Omental fat pad (tissue), 4 donors: ENCODE measurements around the gene UQCRC2. TPM values are rescaled to one million over a fixed set of nuclear protein-coding genes. Genes with fewer than 3 reads are reported as not detected.
A peak's percentile ranks its signal among the peaks of the same experiment; 100 is the strongest.

Source experiments
- ATAC-seq: fragments of 150-250 bp; one replicate; pipeline ENCODE4 v1.9.1; 2016; ENCODE audit warnings: mild to moderate bottlenecking, moderate library complexity; ENCODE audit not compliant: low FRiP score
- DNase-seq: peaks from one replicate; pipeline ENCODE4 v3.0.0-alpha.2; 2019; ENCODE audit warnings: low spot score
- total RNA-seq, 4 donors: library from RNA; depleted of rRNA; stranded (reverse); fragments of >200 nt; gene quantifications; one replicate each; pipeline ENCODE4 v1.1.0, GENCODE V29; 2016
- TF ChIP-seq, protein P1 (sequence below), 3 donors: fragments of 450-650 bp; IDR thresholded peaks; one replicate each; pipeline ENCODE4 v1.5.1; 2016 to 2017; ENCODE audit warnings: antibody characterized with exemption in 3 of 3, mild to moderate bottlenecking in 3 of 3, moderate library complexity in 2 of 3

UQCRC2 gene
- total RNA-seq, 4 donors from 2014 or later = 149 to 165 (median 159) TPM

DNA sequence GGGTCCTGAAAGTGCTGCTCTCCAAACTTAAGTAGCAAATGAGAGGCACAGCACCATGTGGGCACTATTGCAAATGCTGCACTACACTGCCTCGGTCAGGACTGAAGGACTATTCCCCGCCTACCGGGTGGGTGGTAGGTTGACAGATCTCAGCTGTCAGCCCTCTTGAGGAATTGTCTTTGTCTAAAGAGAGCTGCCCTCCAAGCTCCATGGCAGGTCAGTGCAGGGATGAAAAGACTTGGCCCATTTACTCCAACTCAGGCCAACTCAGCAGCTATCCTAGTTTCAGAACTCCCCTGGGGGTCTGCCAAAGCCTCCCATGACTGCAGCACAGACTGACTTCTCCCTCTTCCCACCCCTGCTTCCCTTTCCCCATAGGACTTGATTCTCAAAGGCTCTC, 51.2 kb downstream of the UQCRC2 start:
- DNase-seq = no peak
- no peak for ATAC-seq
- TF ChIP-seq, protein P1, sequence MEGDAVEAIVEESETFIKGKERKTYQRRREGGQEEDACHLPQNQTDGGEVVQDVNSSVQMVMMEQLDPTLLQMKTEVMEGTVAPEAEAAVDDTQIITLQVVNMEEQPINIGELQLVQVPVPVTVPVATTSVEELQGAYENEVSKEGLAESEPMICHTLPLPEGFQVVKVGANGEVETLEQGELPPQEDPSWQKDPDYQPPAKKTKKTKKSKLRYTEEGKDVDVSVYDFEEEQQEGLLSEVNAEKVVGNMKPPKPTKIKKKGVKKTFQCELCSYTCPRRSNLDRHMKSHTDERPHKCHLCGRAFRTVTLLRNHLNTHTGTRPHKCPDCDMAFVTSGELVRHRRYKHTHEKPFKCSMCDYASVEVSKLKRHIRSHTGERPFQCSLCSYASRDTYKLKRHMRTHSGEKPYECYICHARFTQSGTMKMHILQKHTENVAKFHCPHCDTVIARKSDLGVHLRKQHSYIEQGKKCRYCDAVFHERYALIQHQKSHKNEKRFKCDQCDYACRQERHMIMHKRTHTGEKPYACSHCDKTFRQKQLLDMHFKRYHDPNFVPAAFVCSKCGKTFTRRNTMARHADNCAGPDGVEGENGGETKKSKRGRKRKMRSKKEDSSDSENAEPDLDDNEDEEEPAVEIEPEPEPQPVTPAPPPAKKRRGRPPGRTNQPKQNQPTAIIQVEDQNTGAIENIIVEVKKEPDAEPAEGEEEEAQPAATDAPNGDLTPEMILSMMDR (IDR thresholded peaks at IDR 0.05) = no peak

DNA sequence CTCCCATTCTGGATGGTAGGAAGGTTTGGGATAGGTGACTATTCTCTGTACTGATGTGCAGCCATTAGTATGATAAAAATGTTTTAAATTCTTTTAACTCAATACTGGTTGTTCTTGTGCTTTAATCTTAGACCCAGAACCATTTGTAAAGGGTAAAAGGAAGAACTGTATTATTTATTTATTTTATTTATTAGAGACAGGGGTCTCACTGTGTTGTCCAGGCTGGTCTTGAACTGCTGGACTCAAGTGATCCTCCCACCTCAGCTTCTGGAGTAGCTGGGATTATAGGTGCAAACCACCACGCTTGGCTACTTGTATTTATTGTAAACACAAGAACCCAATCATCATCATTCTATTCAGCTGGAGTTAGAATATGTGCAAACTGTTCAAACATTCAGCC, 52.6 kb downstream of the UQCRC2 start:
- TF ChIP-seq, protein P1 (IDR thresholded peaks at IDR 0.05) = no peak
- no peak for DNase-seq
- ATAC-seq = no peak

DNA sequence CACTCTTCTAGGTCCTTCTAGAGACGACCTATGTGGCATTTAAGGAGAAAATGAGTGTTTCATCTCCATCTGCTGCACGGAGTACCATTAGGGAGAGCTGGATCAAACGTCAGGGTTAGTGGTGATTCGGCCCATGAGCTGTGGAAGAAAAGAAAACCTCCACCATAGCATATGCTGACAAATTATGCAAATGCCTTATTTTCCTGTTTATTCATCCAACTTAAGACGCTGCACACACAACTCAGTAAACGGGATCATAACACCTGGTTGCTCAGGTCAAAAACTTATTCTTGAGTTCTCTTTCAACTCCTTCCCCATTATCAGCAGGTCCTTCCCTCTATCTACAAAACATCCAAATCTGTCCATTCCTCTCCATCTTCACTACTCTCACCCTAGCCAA, 53.5 kb downstream of the UQCRC2 start:
- DNase-seq = no peak
- ATAC-seq = no peak
- TF ChIP-seq, protein P1 (IDR thresholded peaks at IDR 0.05) = no peak

DNA sequence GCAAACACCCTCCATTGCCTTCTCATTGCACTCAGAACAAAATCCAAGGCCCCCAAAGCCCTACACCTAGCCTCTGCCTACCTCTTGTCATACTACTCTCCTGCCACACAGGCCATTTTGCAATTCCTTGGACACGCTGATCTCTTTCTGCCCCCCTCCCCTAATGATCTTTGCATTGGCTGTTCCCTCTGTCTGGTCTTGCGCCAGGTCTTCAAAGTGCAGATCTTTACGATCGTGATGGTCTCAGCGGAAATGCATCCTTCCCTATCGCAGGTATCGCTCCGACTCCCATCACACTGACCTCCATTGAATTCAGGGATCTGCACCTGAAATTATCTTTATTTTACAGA, 54.0 kb downstream of the UQCRC2 start:
- TF ChIP-seq, protein P1 (IDR thresholded peaks at IDR 0.05) = no peak
- DNase-seq (no peak), ATAC-seq (no peak)

DNA sequence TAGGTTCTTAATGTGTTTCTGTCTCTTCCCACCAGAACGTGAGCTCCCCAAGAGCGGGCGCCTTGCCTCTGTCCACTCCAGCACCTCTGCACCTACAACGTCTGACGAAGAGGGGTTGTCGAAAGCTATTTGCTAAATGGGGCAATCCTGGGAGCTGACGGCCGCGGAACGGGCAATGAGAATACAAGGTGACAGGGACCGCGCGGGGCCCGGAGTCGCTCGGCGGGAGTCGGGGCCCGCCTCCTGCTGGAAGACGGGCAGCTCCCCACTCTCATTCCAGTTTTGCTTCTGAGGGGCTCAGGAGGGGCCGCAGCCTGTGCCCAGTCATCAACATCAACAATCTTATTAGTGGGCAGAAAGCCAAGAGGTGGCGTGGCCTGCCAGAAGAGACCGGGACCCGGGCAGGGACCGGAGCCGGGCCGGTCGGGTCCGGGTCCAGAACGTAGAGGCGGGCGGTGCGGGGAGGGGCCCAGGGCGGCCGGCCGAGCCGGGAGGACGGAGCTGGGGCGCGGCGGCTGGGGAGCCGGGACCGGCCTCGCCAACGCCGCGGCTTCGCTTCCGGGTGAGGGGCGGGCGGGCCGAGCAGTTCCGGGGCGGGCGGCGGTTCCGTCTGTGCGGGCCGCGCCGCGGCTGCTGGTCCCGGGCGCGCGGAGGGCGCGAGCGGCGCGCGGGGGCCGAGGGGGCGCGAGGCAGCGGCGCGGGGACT, 54.5 kb downstream of the UQCRC2 start, which contains the start of gene MOSMO:
Gene MOSMO (plus strand): TSS at position 603 of the 706 bp plus-strand sequence. CDS start 191 bp downstream, outside the sequence.
- peak; percentile 96 for ATAC-seq
- TF ChIP-seq, protein P1 (IDR thresholded peaks at IDR 0.05) = no peak
- DNase-seq = no peak

DNA sequence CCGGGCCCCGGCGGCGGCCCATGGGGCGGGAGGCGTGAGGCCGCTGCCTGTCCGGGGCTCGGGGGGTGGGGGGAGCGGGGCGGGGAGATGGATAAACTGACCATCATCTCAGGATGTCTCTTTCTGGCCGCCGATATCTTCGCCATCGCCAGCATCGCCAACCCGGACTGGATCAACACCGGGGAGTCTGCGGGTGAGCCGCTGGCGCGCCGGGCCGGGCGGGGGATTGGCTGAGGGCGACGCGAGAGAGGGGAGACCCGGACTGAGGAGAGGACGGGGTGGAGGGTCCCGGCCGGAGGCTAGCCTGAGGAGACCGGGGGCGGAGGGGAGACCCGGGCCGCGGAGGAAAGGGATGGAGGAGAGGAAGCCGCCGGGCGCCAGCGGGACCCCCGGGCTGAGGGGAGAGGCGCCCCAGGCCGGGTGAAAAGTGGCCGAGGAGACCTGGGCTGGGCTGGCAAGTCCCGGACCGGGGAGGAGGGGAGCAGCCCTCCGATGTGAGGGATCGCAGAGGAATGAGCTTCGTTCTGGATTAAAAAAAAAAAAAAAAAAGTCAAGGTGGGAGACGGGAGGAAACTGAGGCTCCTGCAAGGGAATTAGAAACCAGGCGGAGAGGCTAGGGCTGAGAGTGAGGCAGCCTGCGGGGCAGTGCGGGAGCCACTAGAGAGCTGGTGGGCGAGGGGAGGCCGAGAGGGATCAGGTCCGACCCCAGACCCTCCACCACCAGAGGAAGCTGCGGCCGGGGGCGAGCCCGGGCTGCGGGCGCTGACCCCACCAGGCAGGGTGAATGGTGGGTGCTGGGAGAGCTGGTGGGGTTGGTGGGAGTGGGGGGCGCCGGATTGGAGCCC, 55.3 kb downstream of the UQCRC2 start:
- no peak for DNase-seq
- peak; percentile 55 for ATAC-seq
- TF ChIP-seq, protein P1 (IDR thresholded peaks at IDR 0.05) = no peak
